ENCODE results near the gene DUSP8. TPM values are rescaled to one million over a fixed set of nuclear protein-coding genes. Genes with fewer than 3 reads are reported as not detected.

DUSP8 gene
- total RNA-seq, 2 donors from 2014 or later: 11.0 to 19.4 TPM

GRCh38 chr11:1543606-1544263 lies 28.3 kb downstream of the DUSP8 start:
- intact Hi-C loops (cut with DNase I): no loop called here
- no peak for DNase-seq (ENCODE audit: low spot score)

- intact Hi-C loops (cut with DNase I): no loop called here
- DNase-seq (ENCODE audit: low spot score): no peak
These were observed 29.8 kb downstream of the DUSP8 start for GRCh38 chr11:1542267-1542666.

- DNase-seq (ENCODE audit: low spot score): no peak
- intact Hi-C loops (cut with DNase I): no loop called here
These were observed 30.4 kb downstream of the DUSP8 start for GRCh38 chr11:1541474-1542204.

GRCh38 chr11:1540074-1540473 lies 32.0 kb downstream of the DUSP8 start:
- intact Hi-C loops (cut with DNase I): no loop called here
- no peak for DNase-seq (ENCODE audit: low spot score)

GRCh38 chr11:1538153-1538552 lies 33.9 kb downstream of the DUSP8 start:
- no peak for DNase-seq (ENCODE audit: low spot score)
- intact Hi-C loops (cut with DNase I): no loop called here

- DNase-seq (ENCODE audit: low spot score): no peak
- intact Hi-C loops (cut with DNase I): no loop called here
These were observed 35.8 kb downstream of the DUSP8 start for GRCh38 chr11:1536065-1536843.

- no peak for DNase-seq (ENCODE audit: low spot score)
- intact Hi-C loops (cut with DNase I): no loop called here
These were observed 37.4 kb downstream of the DUSP8 start for GRCh38 chr11:1534682-1535081.

- intact Hi-C loops (cut with DNase I): no loop called here
- no peak for DNase-seq (ENCODE audit: low spot score)
These were observed 37.9 kb downstream of the DUSP8 start for GRCh38 chr11:1534171-1534570.

GRCh38 chr11:1533342-1533725 lies 38.7 kb downstream of the DUSP8 start:
- intact Hi-C loops (cut with DNase I): no loop called here
- DNase-seq (ENCODE audit: low spot score): no peak

- intact Hi-C loops (cut with DNase I): no loop called here
- DNase-seq (ENCODE audit: low spot score): no peak
These were observed 39.3 kb downstream of the DUSP8 start for GRCh38 chr11:1532606-1533341.

- intact Hi-C loops (cut with DNase I): no loop called here
- DNase-seq (ENCODE audit: low spot score): peak; percentile 89
These were observed 40.0 kb downstream of the DUSP8 start for GRCh38 chr11:1532014-1532586.

GRCh38 chr11:1531449-1532013 lies 40.5 kb downstream of the DUSP8 start:
- no peak for DNase-seq (ENCODE audit: low spot score)

GRCh38 chr11:1530686-1531448 lies 41.2 kb downstream of the DUSP8 start:
- no peak for DNase-seq (ENCODE audit: low spot score)
- intact Hi-C loops (cut with DNase I): no loop called here

More at GRCh38 chr11:1531449-1532013, 40.5 kb downstream of the DUSP8 start:
- intact Hi-C loops (cut with DNase I): no loop called here

GRCh38 chr11:1529774-1530173 lies 42.3 kb downstream of the DUSP8 start:
- intact Hi-C loops (cut with DNase I): no loop called here
- DNase-seq (ENCODE audit: low spot score): no peak

- DNase-seq (ENCODE audit: low spot score): no peak
- intact Hi-C loops (cut with DNase I): no loop called here
These were observed 42.8 kb downstream of the DUSP8 start for GRCh38 chr11:1529286-1529685.

GRCh38 chr11:1528710-1529109 lies 43.4 kb downstream of the DUSP8 start:
- intact Hi-C loops (cut with DNase I): no loop called here
- no peak for DNase-seq (ENCODE audit: low spot score)

- intact Hi-C loops (cut with DNase I): no loop called here
These were observed 45.3 kb downstream of the DUSP8 start for GRCh38 chr11:1526785-1527184.

GRCh38 chr11:1523779-1524178 lies 48.3 kb downstream of the DUSP8 start:
- no peak for DNase-seq (ENCODE audit: low spot score)
- intact Hi-C loops (cut with DNase I): no loop called here

More at GRCh38 chr11:1526785-1527184, 45.3 kb downstream of the DUSP8 start:
- DNase-seq (ENCODE audit: low spot score): no peak

Data from posterior vena cava (tissue), 2 donors.